Right atrium auricular region (tissue), 2 donors: Measurements from ENCODE around the gene ADCY2. TPM values are rescaled to one million over a fixed set of nuclear protein-coding genes. Genes with fewer than 3 reads are reported as not detected.

Source experiments
- DNase-seq: peaks from one replicate; pipeline ENCODE4 v3.0.0-alpha.2; 2019; ENCODE audit warnings: low spot score
- H3K27ac ChIP-seq, 2 donors: fragments of 200-600 bp; sonication (generic); 1 replicate in 1 of 2; 2 replicates in 1 of 2; pipeline ENCODE4 v1.5.1; 2016 to 2019
- H3K27me3 ChIP-seq, 2 donors: fragments of 200-600 bp; sonication (generic); one replicate each; pipeline versions ENCODE4 v1.5.1 to v1.6.0; 2017 to 2019
- H3K36me3 ChIP-seq: fragments of 200-600 bp; sonication (generic); one replicate; pipeline ENCODE4 v1.5.1; 2016
- H3K4me1 ChIP-seq, 2 donors: fragments of 200-600 bp; sonication (generic); one replicate each; pipeline versions ENCODE4 v1.5.1 to v1.6.0; 2017 to 2019
- H3K4me3 ChIP-seq, 2 donors: fragments of 200-600 bp; sonication (generic); 1 replicate in 1 of 2; 2 replicates in 1 of 2; pipeline ENCODE4 v1.5.1; 2017 to 2019; ENCODE audit warnings: mild to moderate bottlenecking in 1 of 2, moderate library complexity in 1 of 2
- H3K9me3 ChIP-seq, 2 donors: fragments of 200-600 bp; sonication (generic); one replicate each; pipeline ENCODE4 v1.5.1; 2019
- CTCF ChIP-seq, 2 donors: fragments of 200-600 bp; sonication (generic); IDR thresholded peaks; one replicate each; pipeline ENCODE4 v1.5.1; 2019; ENCODE audit warnings: antibody characterized with exemption in 2 of 2
- total RNA-seq, 2 donors: library from RNA; depleted of rRNA; stranded (reverse); fragments of >200 nt; gene quantifications; one replicate each; pipeline ENCODE4 v1.1.0, GENCODE V29; 2016

Gene ADCY2
- total RNA-seq, 2 donors from 2014 or later, result 3.3 TPM; not detected in 1

- H3K4me3 ChIP-seq, result peak overlapping the region; percentile 32 to 51
- H3K27me3 ChIP-seq, result peaks cover 3% of the 10 kb centered on the region in 2 donors
- no peak for DNase-seq
- no peaks in the 10 kb centered on the region for H3K9me3 ChIP-seq
- no peaks in the 10 kb centered on the region for H3K36me3 ChIP-seq
- peaks cover 0 to 18% of the 10 kb centered on the region in 2 donors for H3K4me1 ChIP-seq
- H3K27ac ChIP-seq, result no peak overlapping the region
- TF ChIP-seq CTCF (IDR thresholded peaks at IDR 0.05), result no peak
Observed at GRCh38 chr5:7396713-7397454, 946 bp downstream of the ADCY2 start.

- H3K9me3 ChIP-seq, result no peaks in the 10 kb centered on the region
- TF ChIP-seq CTCF (IDR thresholded peaks at IDR 0.05), result no peak
- no peak overlapping the region for H3K27ac ChIP-seq
- peaks cover 0 to 18% of the 10 kb centered on the region in 2 donors for H3K4me1 ChIP-seq
- H3K36me3 ChIP-seq, result no peaks in the 10 kb centered on the region
- peaks cover 3% of the 10 kb centered on the region in 2 donors for H3K27me3 ChIP-seq
- DNase-seq, result no peak
- no peak overlapping the region for H3K4me3 ChIP-seq
Observed at GRCh38 chr5:7397937-7398336, 2.0 kb downstream of the ADCY2 start.

GRCh38 chr5:7398596-7399280 lies 2.8 kb downstream of the ADCY2 start:
- Histone ChIP-seq H3K9me3 (no peaks in the 10 kb centered on the region), H3K27me3 (peaks cover 3% of the 10 kb centered on the region in 2 donors), H3K36me3 (no peaks in the 10 kb centered on the region), H3K27ac (no peak overlapping the region), H3K4me1 (peaks cover 0 to 18% of the 10 kb centered on the region in 2 donors), H3K4me3 (no peak overlapping the region)
- no peak for TF ChIP-seq CTCF (IDR thresholded peaks at IDR 0.05)
- DNase-seq, result no peak

- no peaks in the 10 kb centered on the region for H3K9me3 ChIP-seq
- no peak overlapping the region for H3K4me3 ChIP-seq
- H3K27me3 ChIP-seq, result no peaks in the 10 kb centered on the region
- DNase-seq, result no peak
- no peak overlapping the region for H3K27ac ChIP-seq
- no peak for TF ChIP-seq CTCF (IDR thresholded peaks at IDR 0.05)
- no peaks in the 10 kb centered on the region for H3K4me1 ChIP-seq
- no peaks in the 10 kb centered on the region for H3K36me3 ChIP-seq
Observed at GRCh38 chr5:7405277-7405676, 9.3 kb downstream of the ADCY2 start.

GRCh38 chr5:7410936-7411511 lies 15.1 kb downstream of the ADCY2 start:
- DNase-seq, result no peak
- H3K4me1 ChIP-seq, result no peaks in the 10 kb centered on the region

More at GRCh38 chr5:7410936-7411511, 15.1 kb downstream of the ADCY2 start:
- no peaks in the 10 kb centered on the region for H3K36me3 ChIP-seq
- H3K27ac ChIP-seq, result no peak overlapping the region
- H3K9me3 ChIP-seq, result no peaks in the 10 kb centered on the region
- no peak for TF ChIP-seq CTCF (IDR thresholded peaks at IDR 0.05)
- no peaks in the 10 kb centered on the region for H3K27me3 ChIP-seq
- no peak overlapping the region for H3K4me3 ChIP-seq
